A172 (cell line): ENCODE measurements around the gene PKD1L1. TPM values are rescaled to one million over a fixed set of nuclear protein-coding genes. Genes with fewer than 3 reads are reported as not detected.
"Not testable (repeated sequence)": the region's sequence is repeated elsewhere in the genome, so short reads cannot be mapped to it uniquely, and the experiment has no call there.

ENCODE experiments used
- DNase-seq: peaks from one replicate; pipeline ENCODE4 v3.0.0-alpha.2; 2015; ENCODE audit warnings: low spot score
- total RNA-seq: library from RNA; depleted of rRNA; stranded (reverse); fragments of >200 nt; shearing (Covaris generic); gene quantifications from 2 replicates; pipeline ENCODE4 v1.2.3, GENCODE V29; 2014

PKD1L1 gene
- total RNA-seq, 1 experiment from 2014 or later, result not detected

DNA sequence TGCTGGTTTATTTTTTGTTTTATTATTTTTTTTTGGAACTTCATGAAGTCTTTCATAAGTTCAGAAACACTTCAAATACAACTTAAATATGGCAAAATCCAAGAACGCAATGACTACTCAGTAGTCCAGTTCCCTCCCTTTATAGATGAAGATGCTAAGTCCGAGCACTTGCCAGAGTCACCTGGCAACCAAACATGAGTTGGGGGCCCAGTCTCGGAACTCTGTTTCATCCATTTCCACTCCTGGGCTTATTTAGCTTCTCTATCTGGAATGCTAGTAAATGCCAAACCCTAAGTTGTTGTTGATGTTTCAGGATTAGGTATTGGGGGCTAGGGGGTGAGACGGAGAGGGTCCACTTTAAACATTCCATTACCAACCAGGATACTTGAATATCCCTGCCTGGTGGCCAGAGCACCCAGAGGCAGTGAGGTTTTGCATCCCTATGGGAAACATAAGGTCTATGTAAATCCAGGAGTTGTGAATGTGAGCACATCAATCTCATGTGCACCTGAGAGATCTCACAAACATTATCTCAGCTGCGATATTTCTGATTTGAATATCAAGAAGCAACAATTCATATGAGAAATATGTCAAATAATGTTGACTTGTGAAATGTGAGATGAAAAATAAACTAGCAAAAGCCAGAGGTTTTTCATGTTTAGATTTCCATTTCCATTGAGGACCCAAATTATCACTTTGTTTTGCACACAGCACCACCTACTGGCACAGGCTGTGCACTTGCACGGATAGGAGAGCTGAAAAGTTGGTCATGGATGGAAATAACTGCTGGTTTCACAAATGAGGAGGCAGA is 129.3 kb downstream of the PKD1L1 start:
- peak; percentile 71 for DNase-seq

DNA sequence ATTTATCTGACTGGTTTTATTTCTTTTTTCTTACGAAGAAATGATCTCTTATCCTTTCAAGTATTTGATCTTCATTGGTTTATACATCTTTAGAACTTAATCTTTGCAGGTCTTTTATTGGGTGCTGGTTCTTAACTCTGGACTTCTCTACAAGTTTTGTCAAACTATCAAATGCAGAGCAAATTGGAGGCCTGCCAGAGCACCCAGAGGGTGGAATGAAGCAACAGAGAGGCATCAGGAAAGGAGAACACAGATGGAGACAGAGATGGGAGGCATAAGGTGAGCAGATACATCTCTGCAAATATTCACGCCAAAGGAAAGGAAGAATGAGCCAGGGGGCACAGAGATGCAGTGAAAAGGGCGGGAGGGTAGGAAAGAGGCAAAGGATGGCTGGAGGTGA is 130.3 kb downstream of the PKD1L1 start:
- peak; percentile 25 for DNase-seq

DNA sequence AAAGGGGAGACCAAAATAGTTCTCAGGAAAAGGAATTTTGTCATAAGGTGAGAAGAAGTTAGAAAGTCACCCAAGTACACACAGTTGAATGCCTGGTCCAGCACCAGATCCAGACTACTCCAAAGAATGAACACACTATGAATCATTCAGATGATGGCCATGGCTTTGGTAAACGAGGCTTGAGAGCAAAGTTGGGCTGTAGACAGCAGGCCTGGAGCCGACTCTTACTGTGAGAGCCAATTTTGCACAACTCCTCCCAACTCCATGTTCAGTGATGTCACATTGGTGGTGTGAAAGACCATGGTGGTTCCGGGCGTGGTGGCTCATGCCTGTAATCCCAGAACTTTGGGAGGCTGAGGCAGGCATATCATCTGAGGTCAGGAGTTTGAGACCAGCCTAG is 131.6 kb downstream of the PKD1L1 start:
- DNase-seq, result peak; percentile 55

DNA sequence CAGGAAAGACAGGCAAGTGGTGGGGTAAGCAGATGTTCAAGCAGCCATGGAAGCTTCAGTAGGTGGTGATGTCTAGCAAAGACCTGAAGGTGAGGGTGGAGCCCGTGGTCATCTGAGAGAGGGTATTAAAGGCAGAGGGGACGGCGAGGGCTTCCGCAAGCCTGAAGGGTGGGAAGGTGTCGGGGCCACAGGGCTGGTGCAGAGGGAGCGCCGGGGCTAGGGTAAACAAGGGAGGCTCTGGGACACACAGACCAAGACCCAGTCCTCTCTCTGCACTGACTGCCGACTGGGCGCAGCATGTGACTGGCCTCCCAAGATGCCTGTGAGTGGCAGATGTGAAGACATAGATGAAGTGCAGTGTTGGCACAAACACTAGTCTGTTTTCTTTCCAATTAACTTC is 132.4 kb downstream of the PKD1L1 start:
- DNase-seq, result no peak

DNA sequence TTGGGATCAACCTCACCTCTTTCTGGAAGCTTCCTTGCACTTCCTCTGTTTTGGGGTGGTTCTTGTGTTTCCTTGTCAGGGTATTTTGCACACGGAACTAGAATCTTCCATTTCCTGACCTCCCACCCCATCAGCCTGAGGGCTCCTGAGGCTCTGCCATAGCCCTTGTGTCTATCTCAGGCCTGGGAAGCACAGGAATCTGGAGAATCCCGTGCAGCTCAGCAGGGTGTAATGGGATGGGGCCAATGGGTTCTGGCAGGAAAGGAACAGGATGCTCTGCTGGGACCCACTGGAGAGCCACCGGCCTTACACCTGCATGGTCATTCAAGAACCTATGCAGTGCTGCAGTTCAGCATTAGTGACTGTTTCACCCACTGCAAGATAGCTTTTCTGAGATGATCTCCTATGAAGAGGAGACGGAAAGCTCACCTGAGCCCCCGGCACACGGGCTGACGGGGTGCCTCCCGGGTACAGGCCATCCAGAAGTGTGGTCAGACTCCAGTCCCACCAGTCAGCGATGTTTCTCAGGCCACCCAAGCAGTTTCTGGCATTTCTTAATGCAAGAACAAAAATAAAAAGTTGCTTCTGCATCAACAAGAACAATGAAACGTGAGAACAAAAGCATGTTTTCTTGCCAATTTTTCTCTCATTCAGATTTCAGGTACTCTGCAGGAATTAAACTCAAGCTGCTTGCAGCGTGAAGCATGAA is 133.2 kb downstream of the PKD1L1 start:
- DNase-seq, result peak; percentile 57

DNA sequence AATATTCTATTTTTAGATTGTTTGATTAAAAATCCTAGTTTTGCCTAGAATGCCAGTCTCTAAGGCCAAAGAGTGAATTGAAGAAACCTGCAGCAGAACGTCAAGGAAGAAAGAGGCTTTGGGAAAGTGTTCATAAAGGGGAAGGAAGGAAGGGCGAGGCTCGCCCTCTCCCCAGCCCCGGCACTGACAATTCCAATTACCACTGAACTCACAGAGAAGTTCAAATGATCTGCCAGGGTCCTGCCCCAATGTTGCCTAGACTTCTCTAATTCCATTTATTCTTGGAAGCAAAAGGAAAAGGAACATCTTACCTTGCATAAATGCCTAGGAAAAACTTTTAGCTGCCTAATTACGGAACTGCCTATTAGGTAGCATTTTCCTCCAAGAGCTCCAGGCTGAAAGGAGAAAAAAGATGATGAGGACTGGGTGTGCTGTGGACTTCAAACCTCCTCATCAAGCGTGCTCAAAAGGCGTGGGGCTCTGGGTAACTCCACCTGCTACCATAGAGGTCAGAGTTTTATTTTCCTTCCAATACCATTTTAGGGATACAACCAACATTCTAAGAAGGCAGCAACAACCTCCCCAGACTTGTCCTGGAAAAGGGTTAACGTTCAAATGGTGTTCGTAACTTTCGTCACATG is 134.5 kb downstream of the PKD1L1 start:
- no peak for DNase-seq

DNA sequence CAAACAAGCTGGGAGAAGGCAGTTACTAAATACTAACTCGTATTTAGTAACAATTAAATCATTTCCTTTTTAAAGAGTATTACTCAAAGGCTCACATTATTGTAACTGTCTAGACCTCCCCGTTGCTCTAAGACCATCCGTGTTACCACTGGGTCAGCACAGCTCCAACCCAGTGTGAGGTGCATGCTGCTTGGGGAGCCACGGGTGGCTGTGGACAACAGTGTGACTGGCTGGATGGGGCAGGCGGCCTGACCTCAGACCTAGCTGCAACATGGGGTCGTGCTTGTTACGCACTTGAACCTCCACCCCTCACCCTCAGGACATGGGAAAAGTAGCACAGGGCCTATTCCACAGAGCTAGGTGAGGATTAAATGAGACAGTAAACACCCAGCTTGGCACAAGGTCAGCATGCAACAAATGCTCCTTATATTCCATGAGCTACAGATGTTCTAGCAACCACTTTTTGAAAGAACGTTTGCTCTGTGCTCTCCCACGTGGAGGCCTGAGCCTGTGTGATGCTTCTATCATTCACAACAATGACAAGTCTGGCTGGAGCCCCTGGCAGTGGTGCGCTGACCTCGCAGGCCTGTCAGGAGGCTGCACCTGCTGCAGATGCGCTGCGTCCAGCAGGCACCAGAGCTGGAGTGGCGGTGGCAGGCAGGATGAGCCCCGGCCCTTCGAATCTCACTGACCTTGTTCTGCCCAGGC is 135.7 kb downstream of the PKD1L1 start:
- no peak for DNase-seq

DNA sequence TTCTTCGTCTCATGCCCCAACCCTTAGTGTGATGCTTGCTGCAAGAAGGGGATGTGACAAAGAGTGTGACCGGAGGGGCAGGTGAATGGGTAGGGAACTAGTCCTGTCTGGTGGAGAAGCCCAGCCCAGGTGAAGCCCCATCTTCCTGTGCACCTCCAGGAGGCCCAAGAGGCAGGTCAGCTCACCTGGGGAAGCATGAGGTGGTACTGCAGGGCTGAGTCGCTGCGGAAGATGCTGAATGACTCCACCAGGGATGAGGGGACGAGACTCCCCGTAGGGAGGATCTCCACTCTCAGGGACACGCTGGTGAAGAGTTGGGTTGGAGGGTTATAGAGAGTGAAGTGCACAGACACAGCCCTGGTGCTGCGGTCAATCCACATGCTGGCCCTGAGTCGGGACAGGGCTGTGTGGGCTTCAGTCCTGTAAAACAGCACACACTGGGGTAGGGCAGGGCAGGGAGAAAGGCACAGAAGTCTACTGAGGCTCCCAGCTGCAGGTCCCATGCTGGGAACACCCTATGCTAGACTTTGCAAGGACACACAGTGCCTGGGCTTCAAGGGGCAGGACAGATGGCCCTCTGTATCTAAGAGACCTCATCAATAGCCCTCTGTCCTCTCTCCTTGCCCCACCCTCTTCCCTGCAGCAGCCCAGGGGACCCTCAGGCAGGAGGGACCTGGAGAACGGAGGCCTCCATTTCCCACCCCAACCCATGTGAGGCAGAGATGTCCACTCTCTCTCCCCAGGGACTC is 136.5 kb downstream of the PKD1L1 start:
- DNase-seq, result no peak

DNA sequence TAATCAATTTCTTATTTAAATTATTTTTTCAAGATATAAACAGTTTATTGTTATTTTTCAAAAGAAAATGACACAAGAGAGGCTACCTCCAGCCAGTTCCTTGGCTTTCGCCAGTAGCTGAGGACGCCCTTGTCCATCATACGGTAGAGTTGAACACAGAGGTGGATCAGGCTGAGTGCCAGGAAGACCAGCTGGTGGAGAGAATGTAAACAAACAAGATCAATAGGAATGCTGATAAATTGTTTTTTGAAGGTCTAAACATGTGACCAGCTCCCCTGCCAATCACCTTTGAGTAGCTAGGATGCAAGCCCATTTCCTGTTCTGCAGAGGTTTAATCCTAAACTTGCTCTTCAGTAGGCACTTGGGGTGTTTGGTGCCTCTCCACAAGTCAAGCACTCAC is 138.9 kb downstream of the PKD1L1 start:
- no peak for DNase-seq

DNA sequence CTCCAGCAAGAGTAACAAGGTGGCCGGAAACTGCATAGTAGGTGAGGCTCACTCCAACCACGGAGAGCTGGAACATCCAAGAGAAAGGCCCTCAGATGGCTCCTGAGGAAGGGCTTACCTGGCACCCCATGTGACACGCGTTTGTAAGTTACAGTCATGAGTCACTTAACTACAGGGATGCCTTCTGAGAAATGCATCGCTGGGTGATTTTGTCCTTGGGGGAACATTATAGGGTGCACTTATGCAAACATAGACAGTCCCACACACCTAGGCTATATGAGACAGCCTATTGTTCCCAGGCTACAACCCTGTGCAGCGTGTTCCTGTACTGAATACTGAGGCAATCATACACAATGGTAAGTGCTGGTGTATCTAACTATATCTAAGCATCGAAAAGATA is 139.9 kb downstream of the PKD1L1 start:
- no peak for DNase-seq

DNA sequence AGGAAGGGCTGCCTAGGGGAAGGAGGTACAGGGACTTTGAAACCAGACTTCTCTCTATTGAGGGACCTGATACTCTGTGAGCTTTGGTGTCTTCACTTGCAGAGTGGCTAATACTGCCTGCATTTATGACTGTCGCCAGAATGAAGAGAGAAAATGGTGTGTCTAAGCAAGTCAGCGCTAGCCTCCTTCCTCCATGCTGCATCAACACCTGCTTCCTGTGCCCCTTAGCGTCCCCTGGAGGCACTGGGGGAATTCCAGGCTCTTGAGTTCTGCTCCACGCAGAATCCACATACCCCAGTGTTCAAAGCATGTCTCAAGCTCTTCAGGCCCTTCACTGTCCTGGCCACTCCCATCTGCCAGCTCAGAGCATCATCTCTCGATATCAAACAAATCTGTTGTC is 140.5 kb downstream of the PKD1L1 start:
- no peak for DNase-seq

DNA sequence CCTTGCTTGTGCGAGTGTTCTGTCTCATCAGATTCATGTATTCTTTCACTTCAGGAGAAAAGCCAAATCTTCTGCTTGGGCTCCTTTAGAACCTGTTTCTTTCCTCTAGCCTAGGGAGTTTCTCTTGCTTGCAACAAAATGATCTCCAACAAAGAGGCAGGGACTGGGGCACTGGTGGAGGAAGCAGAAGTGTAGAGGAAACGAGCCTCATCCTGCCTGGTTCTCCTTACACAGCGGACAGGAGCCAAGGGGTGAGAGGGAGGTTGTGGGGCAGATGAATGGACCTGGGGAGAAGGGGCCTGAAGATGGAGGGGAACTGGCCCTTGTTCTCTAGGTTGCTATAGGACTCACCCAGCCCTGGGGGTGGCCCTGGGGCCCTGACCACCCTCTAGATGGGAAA is 141.1 kb downstream of the PKD1L1 start:
- no peak for DNase-seq

DNA sequence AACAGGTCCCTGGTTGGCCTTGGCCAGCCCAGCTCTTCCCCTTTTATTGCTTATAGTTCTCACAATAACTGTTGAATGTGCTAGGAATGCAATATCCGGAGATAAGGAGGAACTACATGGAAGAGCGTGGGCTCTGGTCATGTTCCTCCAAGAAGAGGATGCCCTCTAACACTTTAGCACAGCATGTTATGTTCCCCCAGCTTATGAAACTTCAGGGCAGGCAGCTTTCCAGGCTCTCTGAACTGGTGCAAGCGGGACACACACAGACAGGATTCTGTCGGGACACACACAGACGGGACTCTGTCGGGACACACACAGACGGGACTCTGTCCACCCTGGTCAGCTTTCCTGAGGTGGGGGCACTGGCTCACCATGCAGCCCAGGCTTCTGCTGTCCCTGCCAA is 141.6 kb downstream of the PKD1L1 start:
- DNase-seq, result no peak

DNA sequence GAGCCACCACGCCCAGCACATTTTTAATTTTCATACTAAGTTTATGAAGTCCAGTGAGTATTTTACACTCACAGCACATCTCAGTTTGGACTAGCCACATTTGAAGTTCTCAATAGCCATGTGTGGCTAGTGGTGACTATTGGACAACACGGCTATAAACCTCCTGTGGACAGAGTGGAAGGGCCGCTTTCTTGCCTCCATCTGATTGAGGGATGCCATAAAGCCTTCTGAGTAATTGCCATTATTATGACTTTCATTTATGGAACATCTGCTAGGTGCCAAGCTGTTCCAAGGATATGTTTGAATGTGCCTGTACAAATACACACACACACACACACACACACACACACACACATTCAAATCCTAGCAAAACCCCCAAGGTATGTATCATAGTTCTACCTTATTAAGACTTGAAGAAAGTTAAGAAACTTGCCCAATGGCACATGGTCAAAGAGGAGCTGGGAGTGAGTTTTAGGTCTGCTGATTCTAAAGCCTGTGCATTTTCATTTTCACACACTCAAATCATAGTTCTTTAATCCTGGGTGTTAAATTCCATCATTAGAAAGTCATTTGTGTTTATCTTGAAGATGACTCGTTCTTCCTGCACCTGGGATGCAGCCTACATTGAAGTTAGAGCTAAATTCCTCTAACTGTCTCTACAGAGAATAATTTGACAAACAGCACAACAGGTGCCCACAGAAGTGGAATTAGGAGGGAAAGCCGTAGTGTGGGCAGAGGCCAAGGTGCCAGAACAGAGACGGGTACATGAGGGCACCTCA is 143.3 kb downstream of the PKD1L1 start:
- DNase-seq, result peak; percentile 54

DNA sequence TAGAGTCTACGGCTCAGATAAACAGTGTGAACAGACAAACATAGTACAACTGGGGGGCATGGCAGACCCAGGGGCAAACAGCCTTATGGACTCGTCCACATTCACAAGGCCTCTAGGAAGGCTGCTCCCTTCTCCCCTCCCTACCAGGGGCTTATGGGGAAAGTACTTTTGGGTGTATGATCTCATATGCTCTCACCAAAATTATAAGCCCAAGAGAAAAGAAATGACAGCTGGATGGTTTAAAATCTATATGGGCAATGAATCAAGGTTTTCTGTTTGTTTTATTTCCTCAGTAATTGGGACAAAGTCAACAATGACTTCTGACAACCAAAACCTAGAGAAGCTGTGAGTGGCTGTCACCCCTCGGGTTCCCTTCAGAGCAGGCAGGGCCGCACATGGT is 144.4 kb downstream of the PKD1L1 start:
- DNase-seq, result no peak

DNA sequence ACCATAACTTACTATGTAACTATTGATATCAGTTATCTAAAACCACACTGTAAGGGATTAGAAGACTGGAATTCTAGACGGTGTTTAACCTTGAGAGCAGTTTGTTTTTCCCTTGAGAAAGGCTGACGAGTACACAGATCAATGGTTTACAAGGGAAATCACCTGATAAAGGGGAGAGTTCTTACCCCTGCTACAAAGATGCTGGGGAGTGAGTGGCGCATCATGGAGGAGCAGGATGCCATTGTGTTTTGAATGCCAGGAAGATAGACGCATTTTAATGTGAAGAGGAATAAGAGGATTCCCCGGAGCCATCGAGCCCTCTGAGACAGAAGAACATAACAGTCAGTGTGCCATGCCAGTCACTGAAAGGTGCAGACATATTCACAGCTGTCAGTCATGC is 145.2 kb downstream of the PKD1L1 start:
- DNase-seq, result no peak

DNA sequence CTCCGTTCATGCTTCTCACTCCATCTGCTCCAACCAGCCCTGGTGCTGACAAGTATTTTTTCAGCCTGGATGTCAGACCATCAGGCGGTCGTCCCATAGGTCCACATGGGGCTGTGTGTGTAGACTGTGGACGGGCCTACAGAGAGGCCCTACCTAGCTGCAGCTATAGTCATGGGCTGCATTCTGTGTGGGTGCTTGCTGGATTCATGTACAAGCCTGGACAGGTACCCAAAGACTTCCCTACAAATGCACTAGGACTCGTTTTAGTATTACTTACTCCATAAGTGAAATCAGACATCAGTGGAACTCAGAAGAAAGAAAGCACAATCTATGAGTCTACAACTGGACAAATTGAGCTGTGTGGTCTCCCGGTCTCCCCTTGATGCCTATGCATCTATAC is 146.8 kb downstream of the PKD1L1 start:
- no peak for DNase-seq

DNA sequence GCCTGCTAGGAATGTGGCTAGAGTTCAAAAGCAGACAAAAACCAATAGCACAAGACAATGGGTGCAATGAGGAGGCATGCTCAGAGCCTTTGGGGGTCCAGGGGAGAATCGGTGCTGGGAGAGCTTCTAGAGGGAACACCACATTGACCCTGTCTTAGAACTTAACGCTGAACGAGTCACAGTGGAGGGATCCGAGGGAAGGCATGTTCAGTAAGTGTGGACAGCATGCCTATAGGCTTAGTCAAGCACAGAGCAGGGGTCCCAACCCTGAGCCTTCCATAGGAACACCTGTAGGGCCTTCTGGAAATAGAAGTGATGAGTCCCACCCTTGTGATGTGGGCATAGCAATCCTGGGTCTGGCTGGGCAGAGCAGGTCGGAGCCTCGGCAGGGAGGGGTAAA is 148.7 kb downstream of the PKD1L1 start:
- DNase-seq, result no peak

DNA sequence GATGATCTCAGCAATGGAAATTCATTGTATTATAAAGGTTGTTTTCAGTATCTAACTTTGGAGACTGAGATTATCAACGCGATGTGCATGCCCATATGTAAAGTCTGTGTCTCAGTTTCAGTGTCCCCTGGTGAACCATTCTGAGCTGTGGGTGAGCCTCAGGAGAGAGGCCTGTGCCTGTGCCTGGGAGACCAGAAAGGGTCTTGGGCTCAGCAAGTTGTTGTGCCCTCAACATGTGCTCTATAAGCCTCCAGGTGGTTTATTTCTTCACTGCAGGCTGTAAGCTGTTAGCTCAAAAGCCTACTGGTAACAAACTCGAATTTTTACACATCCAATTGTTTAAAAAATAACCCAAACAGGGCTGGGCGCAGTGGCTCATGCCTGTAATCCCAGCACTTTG is 151.9 kb downstream of the PKD1L1 start:
- DNase-seq, result no peak

DNA sequence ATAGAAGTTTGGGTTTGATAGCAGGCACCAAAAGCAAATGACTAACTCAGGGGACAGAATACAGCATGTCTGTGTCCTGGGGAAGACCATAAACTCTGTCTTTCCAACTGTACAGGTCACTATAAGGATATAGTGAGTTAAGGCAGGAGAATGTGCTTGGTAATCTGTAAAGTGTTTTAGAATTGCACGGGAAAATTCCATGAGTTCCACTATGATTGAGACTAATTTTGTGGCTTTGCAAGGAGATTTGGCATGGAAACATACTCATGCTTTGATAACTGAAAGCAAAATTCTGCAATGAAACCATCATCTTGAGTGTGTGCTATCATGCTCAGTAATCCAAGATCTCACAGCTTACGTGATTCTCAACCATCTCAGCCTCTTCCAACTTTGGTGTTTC is 152.6 kb downstream of the PKD1L1 start:
- peak; percentile 74 for DNase-seq

DNA sequence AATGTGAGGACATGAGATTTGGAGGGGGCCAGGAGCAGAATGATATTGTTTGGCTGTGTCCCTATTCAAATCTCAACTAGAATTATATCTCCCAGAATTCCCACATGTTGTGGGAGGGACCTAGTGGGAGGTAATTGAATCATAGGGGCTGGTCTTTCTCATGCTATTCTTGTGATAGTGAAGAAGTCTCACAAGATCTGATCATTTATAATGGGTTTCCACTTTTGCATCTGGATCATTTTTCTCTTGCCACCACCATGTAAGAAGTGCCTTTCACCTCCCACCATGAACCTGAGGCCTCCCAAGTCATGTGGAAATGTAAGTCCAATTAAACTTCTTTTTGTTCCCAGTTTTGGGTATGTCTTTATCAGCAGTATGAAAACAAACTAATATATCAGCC is 153.1 kb downstream of the PKD1L1 start:
- DNase-seq, result not testable (repeated sequence)
